HG02870 (cell line): ENCODE data around the gene CC2D1B.

Source experiments
- ATAC-seq: cut with Tn5 transposase; IDR thresholded peaks from one replicate; pipeline ENCODE4 v1.9.1; 2021; ENCODE audit warnings: mild to moderate bottlenecking, moderate library complexity; ENCODE audit not compliant: unreplicated experiment

CC2D1B gene

GRCh38 chr1:52305417-52306226 lies 60.4 kb downstream of the CC2D1B start:
- no peak for ATAC-seq
